Neural cell (in vitro differentiated cells): ENCODE measurements around the gene SVEP1.

Experiments used
- CTCF ChIP-seq: fragments of 450-650 bp; IDR thresholded peaks from 2 replicates; pipeline ENCODE4 v1.5.1; 2014; ENCODE audit warnings: antibody characterized with exemption, mild to moderate bottlenecking, moderate library complexity; ENCODE audit not compliant: poor library complexity, severe bottlenecking
- EP300 ChIP-seq: fragments of 450-650 bp; conservative IDR thresholded peaks from 2 replicates; pipeline ENCODE4 v1.6.1; 2014; ENCODE audit warnings: antibody characterized with exemption, mild to moderate bottlenecking, moderate library complexity; ENCODE audit not compliant: poor library complexity, severe bottlenecking
- POLR2AphosphoS5 ChIP-seq: IDR thresholded peaks from 2 replicates; pipeline ENCODE4 v1.6.1; 2012
- TF ChIP-seq, protein P1 (sequence below): IDR thresholded peaks from 2 replicates; pipeline ENCODE4 v1.6.1; 2012; ENCODE audit warnings: borderline replicate concordance

- no peak for TF ChIP-seq EP300
- no peak for TF ChIP-seq CTCF
- TF ChIP-seq, protein P1, sequence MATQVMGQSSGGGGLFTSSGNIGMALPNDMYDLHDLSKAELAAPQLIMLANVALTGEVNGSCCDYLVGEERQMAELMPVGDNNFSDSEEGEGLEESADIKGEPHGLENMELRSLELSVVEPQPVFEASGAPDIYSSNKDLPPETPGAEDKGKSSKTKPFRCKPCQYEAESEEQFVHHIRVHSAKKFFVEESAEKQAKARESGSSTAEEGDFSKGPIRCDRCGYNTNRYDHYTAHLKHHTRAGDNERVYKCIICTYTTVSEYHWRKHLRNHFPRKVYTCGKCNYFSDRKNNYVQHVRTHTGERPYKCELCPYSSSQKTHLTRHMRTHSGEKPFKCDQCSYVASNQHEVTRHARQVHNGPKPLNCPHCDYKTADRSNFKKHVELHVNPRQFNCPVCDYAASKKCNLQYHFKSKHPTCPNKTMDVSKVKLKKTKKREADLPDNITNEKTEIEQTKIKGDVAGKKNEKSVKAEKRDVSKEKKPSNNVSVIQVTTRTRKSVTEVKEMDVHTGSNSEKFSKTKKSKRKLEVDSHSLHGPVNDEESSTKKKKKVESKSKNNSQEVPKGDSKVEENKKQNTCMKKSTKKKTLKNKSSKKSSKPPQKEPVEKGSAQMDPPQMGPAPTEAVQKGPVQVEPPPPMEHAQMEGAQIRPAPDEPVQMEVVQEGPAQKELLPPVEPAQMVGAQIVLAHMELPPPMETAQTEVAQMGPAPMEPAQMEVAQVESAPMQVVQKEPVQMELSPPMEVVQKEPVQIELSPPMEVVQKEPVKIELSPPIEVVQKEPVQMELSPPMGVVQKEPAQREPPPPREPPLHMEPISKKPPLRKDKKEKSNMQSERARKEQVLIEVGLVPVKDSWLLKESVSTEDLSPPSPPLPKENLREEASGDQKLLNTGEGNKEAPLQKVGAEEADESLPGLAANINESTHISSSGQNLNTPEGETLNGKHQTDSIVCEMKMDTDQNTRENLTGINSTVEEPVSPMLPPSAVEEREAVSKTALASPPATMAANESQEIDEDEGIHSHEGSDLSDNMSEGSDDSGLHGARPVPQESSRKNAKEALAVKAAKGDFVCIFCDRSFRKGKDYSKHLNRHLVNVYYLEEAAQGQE: no peak
- TF ChIP-seq POLR2AphosphoS5: no peak
These were observed 64.6 kb downstream of the SVEP1 start for GRCh38 chr9:110514897-110515296.
